Fibroblast of the aortic adventitia (primary cell): ENCODE data around the gene FADS2. TPM values are rescaled to one million over a fixed set of nuclear protein-coding genes. Genes with fewer than 3 reads are reported as not detected.

Experiments used
- DNase-seq: peaks from one replicate; pipeline ENCODE4 v3.0.0-alpha.2; 2010; ENCODE audit warnings: low read depth
- H3K4me3 ChIP-seq: 2 replicates; pipeline ENCODE4 v1.5.1; 2011; ENCODE audit warnings: low read depth, mild to moderate bottlenecking, control low read depth, low read length, moderate library complexity
- CTCF ChIP-seq: IDR thresholded peaks from 2 replicates; pipeline ENCODE4 v1.5.1; 2011; ENCODE audit warnings: mild to moderate bottlenecking, low read length, control low read depth, inconsistent platforms; ENCODE audit not compliant: insufficient read depth
- total RNA-seq: library from RNA; depleted of rRNA; stranded (reverse); fragments of >200 nt; gene quantifications from 2 replicates; pipeline ENCODE4 v1.2.3, GENCODE V29; 2012; ENCODE audit warnings: low replicate concordance

The FADS2 gene
- total RNA-seq, 1 donor = 125 TPM

DNA sequence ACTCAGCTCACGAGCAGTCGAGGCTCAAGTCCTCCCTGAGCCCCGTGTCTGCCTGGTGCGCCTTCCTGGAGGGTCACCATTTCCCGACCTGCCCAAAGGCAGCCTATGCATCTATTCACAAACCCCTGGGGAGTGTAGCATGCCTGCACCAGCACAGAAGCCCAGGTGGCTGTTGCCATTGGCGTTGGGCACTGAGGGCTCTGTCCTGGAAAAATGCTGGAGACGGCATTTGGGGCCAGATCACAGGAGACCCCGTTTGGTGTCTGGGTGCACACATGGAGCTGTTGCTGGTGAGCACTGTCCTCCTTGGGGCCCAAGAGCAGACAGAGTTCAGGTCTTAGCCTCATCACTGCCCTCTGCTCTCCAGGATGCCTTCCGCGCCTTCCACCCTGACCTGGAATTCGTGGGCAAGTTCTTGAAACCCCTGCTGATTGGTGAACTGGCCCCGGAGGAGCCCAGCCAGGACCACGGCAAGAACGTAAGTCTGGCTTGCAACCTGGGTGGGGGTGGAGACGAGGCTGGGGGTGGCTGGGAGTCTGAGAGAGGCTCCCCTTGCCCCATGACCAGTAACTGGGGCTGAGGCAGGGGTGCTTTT is 9.4 kb downstream of the FADS2 start:
- H3K4me3 ChIP-seq = no peak overlapping the region
- no peak for TF ChIP-seq CTCF
- DNase-seq = no peak

DNA sequence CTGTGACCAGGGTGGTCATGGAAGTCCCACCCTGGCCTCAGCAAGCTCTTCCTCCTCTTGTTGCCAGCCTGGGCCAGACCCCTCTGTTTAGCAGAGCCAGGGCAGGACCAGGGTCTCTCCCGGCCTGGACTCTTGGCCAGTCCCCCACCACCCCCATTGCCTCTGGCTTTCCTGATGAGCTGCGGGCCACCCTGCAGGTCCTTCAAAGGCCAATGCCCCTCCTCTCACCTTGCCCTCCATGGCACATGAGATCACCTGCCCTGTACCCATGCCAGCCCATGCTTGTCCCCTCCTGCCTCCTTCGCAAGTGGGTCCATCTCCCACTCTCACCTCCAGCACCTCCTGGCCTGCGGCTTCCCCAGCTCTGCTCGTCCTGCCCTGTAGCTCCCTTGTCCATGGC is 10.4 kb downstream of the FADS2 start:
- no peak for TF ChIP-seq CTCF
- DNase-seq = no peak
- no peak overlapping the region for H3K4me3 ChIP-seq

DNA sequence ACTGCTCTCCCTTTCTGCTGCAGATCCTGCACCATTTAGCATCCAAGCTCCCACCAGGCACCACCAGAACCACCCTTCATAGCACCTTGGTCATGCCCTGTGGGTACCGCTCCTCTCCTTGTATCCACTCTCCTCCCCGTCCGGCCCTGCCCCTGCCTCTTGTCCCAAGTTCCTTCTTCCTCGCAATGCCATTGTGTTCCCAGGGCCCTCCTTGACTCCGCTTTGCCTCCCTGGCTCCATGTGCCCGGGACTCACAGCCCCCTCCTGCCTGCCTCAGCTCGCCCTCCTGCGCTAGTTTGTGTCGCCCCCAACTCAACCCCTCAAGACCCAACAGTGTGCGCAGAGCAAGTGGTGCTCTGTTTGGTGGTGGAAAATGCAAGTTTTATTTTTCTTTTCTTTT is 10.8 kb downstream of the FADS2 start:
- no peak for DNase-seq
- H3K4me3 ChIP-seq = no peak overlapping the region
- TF ChIP-seq CTCF = no peak

DNA sequence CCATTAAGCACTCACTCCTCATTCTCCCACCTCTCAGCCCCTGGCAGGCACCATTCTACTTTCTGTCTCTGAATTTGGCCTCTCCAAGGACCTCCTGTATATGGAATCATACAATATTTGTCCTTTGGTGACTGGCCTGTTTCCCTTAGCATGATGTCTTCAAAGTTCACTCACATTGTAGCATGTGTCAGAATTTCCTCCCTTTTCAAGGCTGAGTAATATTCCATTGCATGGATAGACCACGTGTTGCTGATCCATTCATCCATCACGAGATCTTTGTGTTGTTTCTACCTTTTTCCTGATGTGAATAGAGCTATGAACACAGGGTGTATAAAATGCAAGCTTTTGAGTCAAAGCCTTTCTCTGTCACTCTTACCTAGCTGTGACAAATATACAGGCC is 11.6 kb downstream of the FADS2 start:
- TF ChIP-seq CTCF = no peak
- DNase-seq = no peak
- no peak overlapping the region for H3K4me3 ChIP-seq

DNA sequence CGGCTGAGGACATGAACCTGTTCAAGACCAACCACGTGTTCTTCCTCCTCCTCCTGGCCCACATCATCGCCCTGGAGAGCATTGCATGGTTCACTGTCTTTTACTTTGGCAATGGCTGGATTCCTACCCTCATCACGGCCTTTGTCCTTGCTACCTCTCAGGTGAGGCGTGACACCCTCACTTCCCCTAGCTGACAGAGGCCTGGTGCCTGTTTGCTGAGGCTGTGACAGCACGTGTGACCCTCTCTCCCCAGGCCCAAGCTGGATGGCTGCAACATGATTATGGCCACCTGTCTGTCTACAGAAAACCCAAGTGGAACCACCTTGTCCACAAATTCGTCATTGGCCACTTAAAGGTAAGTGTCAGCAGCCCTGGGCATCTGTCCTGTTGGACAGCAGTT is 12.3 kb downstream of the FADS2 start:
- TF ChIP-seq CTCF = no peak
- no peak overlapping the region for H3K4me3 ChIP-seq
- no peak for DNase-seq

DNA sequence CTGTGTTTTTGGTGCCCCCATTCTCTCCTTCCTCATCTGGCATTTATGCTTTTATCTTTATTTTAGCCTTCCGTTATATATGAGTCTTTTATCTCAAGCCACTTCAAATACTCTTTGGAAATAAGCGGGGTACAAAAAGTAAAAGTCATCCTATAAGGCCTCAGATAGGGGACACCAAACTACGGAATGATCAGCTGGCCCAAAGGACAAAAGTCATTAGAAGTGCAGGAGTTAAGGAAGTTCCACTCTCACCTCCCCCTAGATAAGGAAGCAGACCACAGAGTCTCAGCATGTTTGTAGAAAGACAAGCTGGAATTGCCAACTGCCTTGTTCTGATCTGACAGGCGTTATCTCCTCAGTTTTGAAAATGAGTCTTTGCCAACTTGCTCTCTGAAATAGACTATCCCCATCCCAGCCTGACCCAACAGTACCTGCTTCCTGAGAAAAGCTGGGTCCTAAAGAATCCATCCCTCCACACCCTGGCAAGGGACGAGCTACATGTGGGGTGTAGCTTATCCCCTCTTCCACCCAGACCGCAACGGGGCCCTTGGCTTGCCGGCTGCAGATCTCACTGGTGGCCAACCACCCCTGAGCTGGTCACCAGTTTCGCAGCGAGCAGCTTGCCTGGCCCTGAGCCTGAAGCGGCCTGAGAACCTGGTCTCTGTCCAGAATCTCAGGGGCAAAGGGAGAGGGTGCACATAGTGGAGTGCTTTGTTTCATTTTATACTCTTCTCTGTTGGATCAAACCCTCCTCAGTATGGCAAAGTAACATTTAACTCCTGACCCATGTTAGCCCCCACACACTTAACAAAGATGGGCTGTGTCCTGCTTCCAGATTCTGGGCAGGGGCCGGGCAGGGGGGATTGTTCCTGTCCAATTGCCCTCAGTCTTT is 13.8 kb downstream of the FADS2 start:
- no peak overlapping the region for H3K4me3 ChIP-seq
- TF ChIP-seq CTCF = no peak
- DNase-seq = no peak
